Activated B cell treated with CpG ODN at 0.5 μM for 24 hours (primary cell): ENCODE measurements around the gene ZNF622. TPM values are rescaled to one million over a fixed set of nuclear protein-coding genes. Genes with fewer than 3 reads are reported as not detected.

Experiments
- ATAC-seq: fragments of 200-7000 bp; cut with Tn5 transposase; one replicate; pipeline ENCODE4 v1.10.0; 2021; ENCODE audit warnings: low read depth, mild to moderate bottlenecking, moderate library complexity
- CTCF ChIA-PET: fragments of 350-600 bp; sonication (Branson Sonifier 250); formaldehyde crosslinking; loops from one replicate; lab custom pipeline; 2021; ENCODE audit warnings: antibody characterized with exemption; lab: Charles Lee
- POLR2A ChIA-PET: fragments of 350-600 bp; sonication (Branson Sonifier 250); formaldehyde crosslinking; loops from one replicate; lab custom pipeline; 2021; ENCODE audit warnings: antibody characterized with exemption; lab: Charles Lee
- DNase-seq: peaks from one replicate; pipeline ENCODE4 v3.0.0; 2022
- H3K27ac Mint-ChIP-seq: one replicate; pipeline ENCODE4 v1.8.0; 2020; ENCODE audit warnings: mixed read lengths
- H3K27me3 Mint-ChIP-seq: one replicate; pipeline ENCODE4 v1.8.0; 2021; ENCODE audit warnings: mixed read lengths
- H3K36me3 Mint-ChIP-seq: one replicate; pipeline ENCODE4 v1.8.0; 2021; ENCODE audit warnings: low read depth, mixed read lengths
- H3K4me1 Mint-ChIP-seq: one replicate; pipeline ENCODE4 v1.8.0; 2021; ENCODE audit warnings: mixed read lengths
- H3K4me3 Mint-ChIP-seq: one replicate; pipeline ENCODE4 v1.8.0; 2020; ENCODE audit warnings: mild to moderate bottlenecking, mixed read lengths
- H3K9me3 Mint-ChIP-seq: one replicate; pipeline ENCODE4 v1.8.0; 2020; ENCODE audit warnings: mixed read lengths
- CTCF ChIP-seq: fragments of 200-600 bp; IDR thresholded peaks from one replicate; pipeline ENCODE4 v1.8.0; 2022; ENCODE audit warnings: antibody characterized with exemption, mild to moderate bottlenecking
- intact Hi-C: fragments of 100-400 bp; cut with micrococcal nuclease; formaldehyde crosslinking; loops from one replicate; pipeline ENCODE4 v1.15.1; 2024
- total RNA-seq: library from RNA; stranded (reverse); gene quantifications from 2 replicates; pipeline ENCODE4 v1.2.3, GENCODE V29; 2022

The ZNF622 gene
- total RNA-seq, 1 donor from 2014 or later, result 39.5 TPM

GRCh38 chr5:16428359-16428758 is 37.2 kb downstream of the ZNF622 start:
- POLR2A ChIA-PET, result no interaction called here
- H3K27ac Mint-ChIP-seq, result no peak overlapping the region
- intact Hi-C loops, result no loop called here
- no peak for TF ChIP-seq CTCF
- H3K4me1 Mint-ChIP-seq, result no peaks in the 10 kb centered on the region
- H3K9me3 Mint-ChIP-seq, result no peaks in the 10 kb centered on the region
- CTCF ChIA-PET, result no interaction called here
- ATAC-seq (no peak), DNase-seq (no peak)
- H3K27me3 Mint-ChIP-seq, result peaks cover 7% of the 10 kb centered on the region
- H3K36me3 Mint-ChIP-seq, result no peaks in the 10 kb centered on the region
- H3K4me3 Mint-ChIP-seq, result no peak overlapping the region

GRCh38 chr5:16427587-16427986 is 38.0 kb downstream of the ZNF622 start:
- no peaks in the 10 kb centered on the region for H3K9me3 Mint-ChIP-seq
- CTCF ChIA-PET, result no interaction called here
- no peak for TF ChIP-seq CTCF
- no peaks in the 10 kb centered on the region for H3K4me1 Mint-ChIP-seq
- no peak for ATAC-seq
- H3K27me3 Mint-ChIP-seq, result peaks cover 10% of the 10 kb centered on the region
- POLR2A ChIA-PET, result no interaction called here
- DNase-seq, result no peak
- intact Hi-C loops, result no loop called here
- H3K36me3 Mint-ChIP-seq, result no peaks in the 10 kb centered on the region
- no peak overlapping the region for H3K27ac Mint-ChIP-seq
- H3K4me3 Mint-ChIP-seq, result no peak overlapping the region

GRCh38 chr5:16418471-16418922 is 47.1 kb downstream of the ZNF622 start:
- POLR2A ChIA-PET, result no interaction called here
- Mint-ChIP-seq H3K4me3 (no peak overlapping the region), H3K4me1 (no peaks in the 10 kb centered on the region), H3K36me3 (no peaks in the 10 kb centered on the region), H3K27ac (no peak overlapping the region), H3K27me3 (peaks cover 13% of the 10 kb centered on the region), H3K9me3 (no peaks in the 10 kb centered on the region)
- ATAC-seq (no peak), DNase-seq (no peak)
- CTCF ChIA-PET, result interaction anchor here (1.3 kb wide), 1 partner anchor 38 kb away, joined by 3 read pairs; no protein-coding TSS in a partner anchor
- intact Hi-C loops, result no loop called here
- no peak for TF ChIP-seq CTCF

- ChIA-PET POLR2A (no interaction called here), CTCF (no interaction called here)
- no peaks in the 10 kb centered on the region for H3K4me1 Mint-ChIP-seq
- peaks cover 10% of the 10 kb centered on the region for H3K27me3 Mint-ChIP-seq
- H3K27ac Mint-ChIP-seq, result no peak overlapping the region
- TF ChIP-seq CTCF, result no peak
- no peaks in the 10 kb centered on the region for H3K36me3 Mint-ChIP-seq
- ATAC-seq (no peak), DNase-seq (no peak)
- intact Hi-C loops, result no loop called here
- H3K4me3 Mint-ChIP-seq, result no peak overlapping the region
- no peaks in the 10 kb centered on the region for H3K9me3 Mint-ChIP-seq
Observed at GRCh38 chr5:16417398-16418074, 48.1 kb downstream of the ZNF622 start.

GRCh38 chr5:16414861-16415260 is 50.7 kb downstream of the ZNF622 start:
- ATAC-seq (no peak), DNase-seq (no peak)
- H3K27me3 Mint-ChIP-seq, result peaks cover 3% of the 10 kb centered on the region
- no peak overlapping the region for H3K4me3 Mint-ChIP-seq
- no peaks in the 10 kb centered on the region for H3K9me3 Mint-ChIP-seq
- no peaks in the 10 kb centered on the region for H3K4me1 Mint-ChIP-seq
- ChIA-PET POLR2A (no interaction called here), CTCF (no interaction called here)
- no peak overlapping the region for H3K27ac Mint-ChIP-seq
- no peak for TF ChIP-seq CTCF
- intact Hi-C loops, result no loop called here
- no peaks in the 10 kb centered on the region for H3K36me3 Mint-ChIP-seq
